ENCODE data around the gene CAMKMT.
"Not testable (repeated sequence)": the region's sequence is repeated elsewhere in the genome, so short reads cannot be mapped to it uniquely, and the experiment has no call there.

CAMKMT gene

DNA sequence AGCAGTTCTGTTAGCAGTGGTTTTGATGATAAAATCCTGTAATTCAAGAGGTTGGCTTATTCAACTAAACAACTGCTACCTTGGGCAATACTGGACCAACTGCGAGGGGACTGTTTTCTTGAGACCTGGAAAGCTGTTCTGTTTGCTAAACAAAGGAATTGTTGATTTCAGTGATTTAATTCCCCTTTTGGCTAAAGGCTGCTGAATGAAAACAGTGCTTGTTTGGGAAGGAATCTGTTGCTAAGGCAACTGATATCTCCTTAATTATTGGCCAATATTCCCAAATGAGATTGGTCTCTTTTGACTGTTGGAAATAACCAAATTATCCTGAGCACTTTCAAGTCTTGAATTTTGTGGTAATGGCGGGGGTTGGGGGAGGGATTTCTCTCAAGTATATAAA lies 136.8 kb downstream of the CAMKMT start:
- Histone ChIP-seq H3K18ac (ENCODE audit: low read length) (no peak overlapping the region), H3K23ac (ENCODE audit: low read length) (no peak overlapping the region), H3K79me1 (ENCODE audit: low read length) (no peaks in the 10 kb centered on the region), H3K27me3 (ENCODE audit: insufficient read depth, low read length) (no peaks in the 10 kb centered on the region), H3K4me3 (ENCODE audit: low read depth, low read length) (no peak overlapping the region), H3K4me1 (ENCODE audit: control insufficient read depth in 1 of 2, insufficient read depth in 2 of 2, low read length in 2 of 2) (no peaks in the 10 kb centered on the region), H3K14ac (ENCODE audit: low read length) (no peak overlapping the region), H3K4me2 (ENCODE audit: low read length) (no peak overlapping the region), H3K36me3 (ENCODE audit: control insufficient read depth in 1 of 2, insufficient read depth in 2 of 2, low read length in 2 of 2) (no peaks in the 10 kb centered on the region), H3K9me3 (ENCODE audit: insufficient read depth, low read depth, low read length) (no peaks in the 10 kb centered on the region), H4K12ac (ENCODE audit: low read depth, low read length) (no peak overlapping the region), H2AFZ (ENCODE audit: insufficient read depth, low read length, poor library complexity) (no peak overlapping the region), H2BK12ac (ENCODE audit: low read length) (no peak overlapping the region), H2BK120ac (ENCODE audit: insufficient read depth, low read length, poor library complexity) (no peak overlapping the region), H2AK5ac (ENCODE audit: low read length) (no peak overlapping the region), H3K4ac (ENCODE audit: low read depth, low read length) (no peak overlapping the region), H2BK5ac (ENCODE audit: low read depth, low read length, poor library complexity) (no peak overlapping the region), H4K8ac (ENCODE audit: low read depth, low read length) (no peak overlapping the region), H3K27ac (ENCODE audit: low read depth, low read length) (no peak overlapping the region), H3K9ac (ENCODE audit: low read length) (no peak overlapping the region), H3K79me2 (ENCODE audit: control insufficient read depth, insufficient read depth, low read length, poor library complexity) (no peaks in the 10 kb centered on the region), H4K91ac (ENCODE audit: low read depth, low read length) (no peak overlapping the region)
- WGBS (ENCODE audit: extremely low coverage, insufficient coverage, insufficient read length), result no CpG with 5 or more reads among the region's 2 CpGs
- no peak for DNase-seq

GRCh38 chr2:44505664-44506063 lies 143.9 kb downstream of the CAMKMT start:
- not testable (repeated sequence) for H3K36me3 ChIP-seq (ENCODE audit: control insufficient read depth in 1 of 2, insufficient read depth in 2 of 2, low read length in 2 of 2); H3K18ac ChIP-seq (ENCODE audit: low read length); H3K9ac ChIP-seq (ENCODE audit: low read length); H3K79me2 ChIP-seq (ENCODE audit: control insufficient read depth, insufficient read depth, low read length, poor library complexity); H3K23ac ChIP-seq (ENCODE audit: low read length); H3K79me1 ChIP-seq (ENCODE audit: low read length); H2BK12ac ChIP-seq (ENCODE audit: low read length); H3K27me3 ChIP-seq (ENCODE audit: insufficient read depth, low read length); H4K12ac ChIP-seq (ENCODE audit: low read depth, low read length); H3K4me2 ChIP-seq (ENCODE audit: low read length); H4K91ac ChIP-seq (ENCODE audit: low read depth, low read length); H2AK5ac ChIP-seq (ENCODE audit: low read length); H2BK5ac ChIP-seq (ENCODE audit: low read depth, low read length, poor library complexity); H3K4me1 ChIP-seq (ENCODE audit: control insufficient read depth in 1 of 2, insufficient read depth in 2 of 2, low read length in 2 of 2); DNase-seq; H3K4ac ChIP-seq (ENCODE audit: low read depth, low read length); H2AFZ ChIP-seq (ENCODE audit: insufficient read depth, low read length, poor library complexity); H4K8ac ChIP-seq (ENCODE audit: low read depth, low read length); H2BK120ac ChIP-seq (ENCODE audit: insufficient read depth, low read length, poor library complexity); H3K14ac ChIP-seq (ENCODE audit: low read length); H3K9me3 ChIP-seq (ENCODE audit: insufficient read depth, low read depth, low read length); H3K4me3 ChIP-seq (ENCODE audit: low read depth, low read length); H3K27ac ChIP-seq (ENCODE audit: low read depth, low read length)
- no CpG with 5 or more reads among the region's 7 CpGs for WGBS (ENCODE audit: extremely low coverage, insufficient coverage, insufficient read length)

GRCh38 chr2:44510246-44510645 lies 148.5 kb downstream of the CAMKMT start:
- Histone ChIP-seq H3K79me1 (ENCODE audit: low read length) (no peaks in the 10 kb centered on the region), H2BK5ac (ENCODE audit: low read depth, low read length, poor library complexity) (no peak overlapping the region), H2BK12ac (ENCODE audit: low read length) (no peak overlapping the region), H3K27me3 (ENCODE audit: insufficient read depth, low read length) (no peaks in the 10 kb centered on the region), H3K4me3 (ENCODE audit: low read depth, low read length) (no peak overlapping the region), H3K18ac (ENCODE audit: low read length) (no peak overlapping the region), H3K4me2 (ENCODE audit: low read length) (no peak overlapping the region), H3K27ac (ENCODE audit: low read depth, low read length) (no peak overlapping the region), H3K36me3 (ENCODE audit: control insufficient read depth in 1 of 2, insufficient read depth in 2 of 2, low read length in 2 of 2) (no peaks in the 10 kb centered on the region), H4K12ac (ENCODE audit: low read depth, low read length) (no peak overlapping the region), H3K9me3 (ENCODE audit: insufficient read depth, low read depth, low read length) (no peaks in the 10 kb centered on the region), H3K14ac (ENCODE audit: low read length) (no peak overlapping the region), H3K9ac (ENCODE audit: low read length) (no peak overlapping the region), H2AFZ (ENCODE audit: insufficient read depth, low read length, poor library complexity) (no peak overlapping the region), H2BK120ac (ENCODE audit: insufficient read depth, low read length, poor library complexity) (no peak overlapping the region), H3K23ac (ENCODE audit: low read length) (no peak overlapping the region), H4K8ac (ENCODE audit: low read depth, low read length) (no peak overlapping the region), H2AK5ac (ENCODE audit: low read length) (no peak overlapping the region), H3K4ac (ENCODE audit: low read depth, low read length) (no peak overlapping the region), H3K4me1 (ENCODE audit: control insufficient read depth in 1 of 2, insufficient read depth in 2 of 2, low read length in 2 of 2) (peaks cover 0 to 2% of the 10 kb centered on the region in 2 experiments), H3K79me2 (ENCODE audit: control insufficient read depth, insufficient read depth, low read length, poor library complexity) (no peaks in the 10 kb centered on the region), H4K91ac (ENCODE audit: low read depth, low read length) (no peak overlapping the region)
- no CpG with 5 or more reads among the region's 2 CpGs for WGBS (ENCODE audit: extremely low coverage, insufficient coverage, insufficient read length)
- peak in 1 of 2 donors; percentile 3 for DNase-seq

DNA sequence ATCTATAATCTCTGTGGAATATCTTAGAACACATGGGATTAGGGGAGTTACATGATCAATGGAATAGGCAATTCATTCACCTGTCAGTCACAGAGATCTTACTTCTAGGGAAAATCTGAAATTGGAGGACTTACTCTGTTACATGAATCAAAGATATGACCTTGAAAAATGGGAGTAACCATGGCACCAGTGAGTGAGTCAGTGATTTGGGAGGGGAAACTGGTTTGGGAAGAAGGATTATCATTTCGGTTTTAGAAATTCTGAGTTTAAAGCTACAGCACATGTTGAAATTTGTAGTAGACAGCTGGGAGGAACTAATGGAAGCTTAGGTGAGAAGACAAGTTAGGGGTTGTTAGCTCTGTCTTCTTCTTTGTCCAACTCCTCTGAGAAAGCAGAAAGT lies 153.7 kb downstream of the CAMKMT start:
- Histone ChIP-seq H4K8ac (ENCODE audit: low read depth, low read length) (no peak overlapping the region), H3K9ac (ENCODE audit: low read length) (no peak overlapping the region), H4K91ac (ENCODE audit: low read depth, low read length) (no peak overlapping the region), H3K36me3 (ENCODE audit: control insufficient read depth in 1 of 2, insufficient read depth in 2 of 2, low read length in 2 of 2) (no peaks in the 10 kb centered on the region), H3K23ac (ENCODE audit: low read length) (no peak overlapping the region), H3K27me3 (ENCODE audit: insufficient read depth, low read length) (no peaks in the 10 kb centered on the region), H3K4me3 (ENCODE audit: low read depth, low read length) (no peak overlapping the region), H2BK5ac (ENCODE audit: low read depth, low read length, poor library complexity) (no peak overlapping the region), H3K4ac (ENCODE audit: low read depth, low read length) (no peak overlapping the region), H3K79me1 (ENCODE audit: low read length) (no peaks in the 10 kb centered on the region), H2BK12ac (ENCODE audit: low read length) (no peak overlapping the region), H3K14ac (ENCODE audit: low read length) (no peak overlapping the region), H2AFZ (ENCODE audit: insufficient read depth, low read length, poor library complexity) (no peak overlapping the region), H3K9me3 (ENCODE audit: insufficient read depth, low read depth, low read length) (no peaks in the 10 kb centered on the region), H2AK5ac (ENCODE audit: low read length) (no peak overlapping the region), H3K4me2 (ENCODE audit: low read length) (no peak overlapping the region), H3K4me1 (ENCODE audit: control insufficient read depth in 1 of 2, insufficient read depth in 2 of 2, low read length in 2 of 2) (peaks cover 0 to 2% of the 10 kb centered on the region in 2 experiments), H3K79me2 (ENCODE audit: control insufficient read depth, insufficient read depth, low read length, poor library complexity) (no peaks in the 10 kb centered on the region), H3K18ac (ENCODE audit: low read length) (no peak overlapping the region), H2BK120ac (ENCODE audit: insufficient read depth, low read length, poor library complexity) (no peak overlapping the region), H4K12ac (ENCODE audit: low read depth, low read length) (no peak overlapping the region), H3K27ac (ENCODE audit: low read depth, low read length) (no peak overlapping the region)
- no peak for DNase-seq
- no CpG with 5 or more reads among the region's 1 CpG for WGBS (ENCODE audit: extremely low coverage, insufficient coverage, insufficient read length)

Data from trophoblast cell (in vitro differentiated cells and primary cell).